IPS-11a (cell line): ENCODE results near the gene XYLB.
"Not testable (repeated sequence)": the region's sequence is repeated elsewhere in the genome, so short reads cannot be mapped to it uniquely, and the experiment has no call there.

Source experiments
- H3K4me3 ChIP-seq: one replicate; pipeline ENCODE4 v1.5.1; 2013; ENCODE audit warnings: low read depth, low read length, control low read depth

Gene XYLB

GRCh38 chr3:38386992-38387750, 40.6 kb downstream of the XYLB start:
- H3K4me3 ChIP-seq: no peak overlapping the region

DNA sequence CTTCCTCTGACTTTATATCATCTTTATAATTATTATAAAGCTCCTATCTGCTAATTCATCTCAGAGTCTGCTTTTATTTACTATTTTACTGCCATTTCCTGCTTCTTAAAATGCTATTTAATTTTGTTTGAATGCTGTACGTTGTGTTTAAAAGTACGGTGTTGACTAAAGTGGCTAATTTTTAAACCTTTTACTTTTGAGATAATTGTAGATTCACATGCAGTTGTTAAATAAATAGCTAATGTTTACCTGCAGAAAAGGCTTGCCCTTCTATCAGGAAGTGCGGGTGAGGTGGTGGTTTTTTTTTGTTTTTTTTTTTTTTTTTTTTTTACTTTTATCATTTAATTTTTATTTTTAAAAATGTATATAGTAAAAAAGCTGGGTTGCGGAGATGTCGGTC, 41.3 kb downstream of the XYLB start:
- H3K4me3 ChIP-seq: no peak overlapping the region

- H3K4me3 ChIP-seq: no peak overlapping the region
These were observed 46.1 kb downstream of the XYLB start for GRCh38 chr3:38392604-38393163.

GRCh38 chr3:38396239-38396638, 49.7 kb downstream of the XYLB start:
- no peak overlapping the region for H3K4me3 ChIP-seq

DNA sequence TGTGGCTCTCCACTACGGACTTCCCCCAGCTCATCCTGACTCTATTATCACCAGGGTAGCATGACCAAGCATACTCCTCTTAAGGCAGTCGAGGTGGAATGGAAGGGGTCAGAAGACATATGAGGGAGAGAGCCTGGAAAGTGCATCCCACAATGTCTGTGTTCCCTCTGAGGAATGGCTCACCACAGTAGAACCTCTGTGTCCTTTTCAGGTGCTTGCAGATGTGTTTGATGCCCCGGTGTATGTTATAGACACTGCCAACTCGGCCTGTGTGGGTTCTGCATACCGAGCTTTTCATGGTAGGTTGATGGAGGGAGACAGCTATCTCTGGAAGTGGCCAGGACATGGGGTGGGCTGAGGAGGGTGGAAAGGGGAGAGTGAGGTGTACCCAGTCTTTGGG, 50.3 kb downstream of the XYLB start:
- H3K4me3 ChIP-seq: no peak overlapping the region

DNA sequence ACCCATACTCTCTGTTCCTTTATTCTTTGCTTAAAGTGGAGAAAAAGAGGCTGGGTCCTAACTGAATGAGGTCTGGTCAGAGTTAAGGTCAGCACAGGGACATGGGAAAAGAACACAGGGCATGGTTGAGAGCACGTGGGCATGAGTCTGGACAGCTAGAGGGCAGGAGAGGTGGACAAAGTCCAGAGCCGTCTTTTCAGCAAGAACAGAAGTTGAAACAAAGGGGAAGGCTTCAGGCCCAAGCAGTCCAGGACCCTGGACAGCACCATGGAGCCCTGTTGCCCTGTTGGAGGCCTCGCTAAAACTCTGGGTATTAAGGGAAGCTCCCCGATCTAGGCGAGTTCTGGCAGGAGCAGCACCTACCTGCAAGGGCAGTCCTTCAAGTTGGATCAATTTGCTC, 50.7 kb downstream of the XYLB start:
- no peak overlapping the region for H3K4me3 ChIP-seq

- no peak overlapping the region for H3K4me3 ChIP-seq
These were observed 54.8 kb downstream of the XYLB start for GRCh38 chr3:38401246-38401962.

- no peak overlapping the region for H3K4me3 ChIP-seq
These were observed 57.7 kb downstream of the XYLB start for GRCh38 chr3:38404286-38404685.

DNA sequence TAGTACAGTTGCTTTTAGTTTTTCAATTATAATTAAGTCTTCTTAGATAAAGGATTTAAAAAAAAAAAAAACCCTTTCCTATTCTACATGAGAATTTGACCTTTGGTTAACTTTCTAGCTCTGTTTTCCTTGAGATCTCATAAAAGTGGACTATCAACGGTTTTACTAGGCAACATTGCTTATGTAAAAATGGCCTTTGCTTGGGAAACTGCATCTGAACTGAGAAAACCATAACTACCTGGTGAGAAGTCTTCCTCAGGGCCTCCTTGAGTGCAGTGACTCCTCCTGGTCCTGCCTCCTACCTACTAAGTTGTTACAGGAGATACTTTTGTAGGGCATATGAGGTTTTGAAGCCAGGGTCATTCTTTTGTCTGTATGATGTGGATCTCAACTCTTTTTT, 65.0 kb downstream of the XYLB start:
- H3K4me3 ChIP-seq: no peak overlapping the region

DNA sequence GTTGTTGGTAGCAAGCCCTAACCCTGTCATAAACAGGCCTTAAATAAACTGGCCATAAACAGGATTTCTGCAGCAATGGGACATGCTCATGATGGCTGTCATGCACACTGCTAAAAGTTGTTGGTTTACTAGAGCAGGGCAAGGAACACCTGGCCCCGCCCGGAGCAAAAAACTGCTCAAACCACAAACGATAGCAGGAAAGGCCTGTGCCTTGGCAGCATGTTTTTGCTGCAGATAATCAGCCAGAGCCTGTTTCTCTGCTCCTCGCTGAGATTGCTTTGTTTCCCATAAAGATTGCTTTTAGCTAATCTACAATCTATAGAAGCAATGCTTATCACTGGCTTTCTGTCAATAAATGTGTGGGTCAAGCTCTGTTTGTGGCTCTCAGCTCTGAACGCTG, 74.2 kb downstream of the XYLB start:
- H3K4me3 ChIP-seq: not testable (repeated sequence)

- H3K4me3 ChIP-seq: no peak overlapping the region
These were observed 75.2 kb downstream of the XYLB start for GRCh38 chr3:38421679-38422336.

DNA sequence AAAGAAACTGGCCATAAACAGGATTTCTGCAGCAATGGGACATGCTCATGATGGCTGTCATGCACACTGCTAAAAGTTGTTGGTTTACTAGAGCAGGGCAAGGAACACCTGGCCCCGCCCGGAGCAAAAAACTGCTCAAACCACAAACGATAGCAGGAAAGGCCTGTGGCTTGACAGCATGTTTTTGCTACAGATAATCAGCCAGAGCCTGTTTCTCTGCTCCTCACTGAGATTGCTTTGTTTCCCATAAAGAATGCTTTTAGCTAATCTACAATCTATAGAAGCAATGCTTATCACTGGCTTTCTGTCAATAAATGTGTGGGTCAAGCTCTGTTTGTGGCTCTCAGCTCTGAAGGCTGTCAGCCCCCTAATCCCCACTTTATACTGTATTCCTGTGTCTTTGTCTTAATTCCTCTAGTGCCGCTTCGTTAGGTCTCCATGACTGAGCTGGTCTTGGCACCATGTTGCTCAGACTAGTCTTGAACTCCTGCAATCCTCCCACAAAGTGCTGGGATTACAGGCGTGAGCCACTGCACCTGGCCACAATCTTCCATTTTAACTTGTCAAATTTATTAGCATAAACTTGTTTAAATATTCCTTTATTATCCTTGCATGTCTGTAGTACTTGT, 80.3 kb downstream of the XYLB start:
- H3K4me3 ChIP-seq: not testable (repeated sequence)

DNA sequence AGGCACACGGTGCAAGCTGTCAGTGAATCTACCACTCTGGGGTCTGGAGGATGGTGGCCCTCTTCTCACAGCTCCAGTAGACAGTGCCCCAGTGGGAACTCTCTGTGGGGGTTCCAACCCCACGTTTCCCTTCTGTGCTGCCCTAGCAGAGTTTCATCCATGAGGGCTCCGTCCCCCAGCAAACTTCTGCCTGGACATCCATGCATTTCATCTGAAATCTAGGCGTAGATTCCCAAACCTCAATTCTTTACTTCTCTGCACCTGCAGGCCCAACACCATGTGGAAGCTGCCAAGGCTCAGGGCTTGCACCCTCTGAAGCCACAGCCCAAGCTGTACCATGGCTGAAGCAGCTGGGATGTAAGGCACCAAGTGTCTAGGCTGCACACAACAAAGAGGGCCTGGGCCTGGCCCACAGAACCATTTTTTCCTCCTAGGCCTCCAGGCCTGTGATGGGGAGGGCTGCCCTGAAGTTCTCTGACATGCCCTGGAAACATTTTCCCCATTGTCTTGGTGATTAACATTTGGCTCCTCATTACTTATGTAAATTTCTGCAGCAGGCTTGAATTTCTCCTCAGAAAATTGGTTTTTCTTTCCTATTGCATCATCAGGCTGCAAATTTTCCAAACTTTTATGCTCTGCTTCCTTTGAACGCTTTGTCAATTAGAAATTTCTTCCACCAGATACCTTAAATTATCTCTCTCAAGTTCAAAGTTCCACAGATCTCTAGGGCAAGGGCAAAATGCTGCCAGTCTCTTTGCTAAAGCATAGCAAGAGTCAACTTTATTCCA, 86.5 kb downstream of the XYLB start:
- H3K4me3 ChIP-seq: not testable (repeated sequence)

GRCh38 chr3:38433661-38434060, 87.1 kb downstream of the XYLB start:
- H3K4me3 ChIP-seq: not testable (repeated sequence)

DNA sequence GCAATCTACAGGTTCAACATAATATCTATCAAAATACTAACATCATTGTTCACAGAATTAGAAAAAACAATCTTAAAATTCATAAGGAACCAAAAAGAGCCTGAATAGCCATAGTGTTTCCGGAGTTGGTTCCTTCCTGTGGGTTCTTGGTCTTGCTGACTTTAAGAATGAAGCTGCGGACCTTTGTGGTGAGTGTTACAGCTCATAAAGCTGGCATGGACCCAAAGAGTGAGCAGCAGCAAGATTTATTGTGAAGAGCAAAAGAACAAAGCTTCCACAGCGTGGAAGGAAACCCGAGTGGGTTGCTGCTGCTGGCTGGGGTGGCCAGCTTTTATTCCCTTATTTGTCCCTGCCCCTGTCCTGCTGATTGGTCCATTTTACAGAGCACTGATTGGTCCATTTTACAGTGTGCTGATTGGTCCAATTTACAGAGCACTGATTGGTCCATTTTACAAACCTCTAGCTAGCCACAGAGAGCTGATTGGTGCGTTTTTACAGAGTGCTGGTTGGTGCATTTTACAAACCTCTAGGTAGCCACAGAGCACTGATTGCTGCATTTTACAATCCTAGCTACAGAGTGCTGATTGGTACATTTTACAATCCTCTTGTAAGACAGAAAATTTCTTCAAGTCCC, 92.0 kb downstream of the XYLB start:
- H3K4me3 ChIP-seq: not testable (repeated sequence)

DNA sequence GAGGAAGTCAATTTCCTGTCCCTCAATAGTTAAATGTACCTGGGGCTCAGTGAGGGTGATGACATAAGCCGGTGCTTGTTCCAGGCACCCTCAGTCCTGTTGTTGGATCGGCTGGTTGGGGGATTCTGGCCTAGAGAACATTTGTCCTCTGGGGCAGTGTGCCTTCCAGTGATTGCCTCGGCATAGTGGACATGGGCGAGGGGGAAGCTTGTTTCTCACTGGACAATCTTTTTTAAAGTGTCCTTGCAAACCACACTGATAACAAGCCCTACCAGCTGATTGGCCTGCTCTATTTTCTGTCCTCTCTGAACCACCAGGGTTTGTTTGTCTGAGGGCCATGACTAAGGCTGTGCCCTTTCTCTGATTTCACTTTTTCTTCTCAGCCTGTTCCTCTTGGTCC, 96.6 kb downstream of the XYLB start:
- H3K4me3 ChIP-seq: not testable (repeated sequence)

DNA sequence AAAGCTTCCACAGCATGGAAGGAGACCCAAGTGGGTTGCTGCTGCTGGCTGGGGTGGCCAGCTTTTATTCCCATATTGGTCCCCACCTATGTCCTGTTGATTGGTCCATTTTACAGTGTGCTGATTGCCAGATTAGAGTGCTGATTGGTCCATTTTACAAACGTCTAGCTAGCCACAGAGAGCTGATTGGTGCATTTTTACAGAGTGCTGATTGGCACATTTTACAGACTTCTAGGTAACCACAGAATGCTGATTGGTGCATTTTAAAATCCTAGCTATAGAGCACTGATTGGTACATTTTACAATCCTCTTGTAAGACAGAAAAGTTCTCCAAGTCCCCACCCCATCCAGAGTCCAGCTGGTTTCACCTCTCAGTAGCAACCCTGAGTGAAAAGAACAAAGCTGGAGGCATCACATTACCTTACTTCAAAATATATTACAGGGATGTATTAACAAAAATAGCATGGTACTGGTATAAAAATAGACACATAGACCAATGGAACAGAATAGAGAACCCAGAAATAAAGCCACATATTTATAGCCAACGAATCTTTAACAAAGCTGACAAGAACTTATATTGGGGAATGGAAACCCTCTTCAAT, 99.6 kb downstream of the XYLB start:
- no peak overlapping the region for H3K4me3 ChIP-seq

DNA sequence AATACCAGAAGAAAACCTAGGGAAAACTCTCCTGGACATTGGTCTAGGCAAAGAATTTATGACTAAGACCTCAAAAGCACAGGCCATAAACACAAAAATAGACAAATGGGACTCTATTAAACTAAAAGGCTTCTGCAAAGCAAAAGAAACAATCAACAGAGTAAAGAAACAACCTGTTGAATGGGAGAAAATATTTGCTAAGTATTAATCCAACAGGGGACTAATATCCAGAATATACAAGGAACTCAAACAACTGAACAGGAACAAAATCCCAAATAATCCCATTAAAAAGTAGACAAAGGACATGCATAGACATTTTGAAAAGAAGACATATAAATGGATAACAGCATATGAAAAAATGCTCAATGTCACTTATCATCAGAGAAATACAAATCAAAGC, 100.2 kb downstream of the XYLB start:
- no peak overlapping the region for H3K4me3 ChIP-seq

- H3K4me3 ChIP-seq: no peak overlapping the region
These were observed 104.3 kb downstream of the XYLB start for GRCh38 chr3:38450853-38451252.
